ENCODE measurements around the gene PSD2. TPM values are rescaled to one million over a fixed set of nuclear protein-coding genes. Genes with fewer than 3 reads are reported as not detected.

PSD2 gene
- total RNA-seq, 2 donors from 2014 or later = 0.05 to 0.11 TPM

- Histone ChIP-seq H3K27me3 (no peaks in the 10 kb centered on the region), H3K36me3 (no peaks in the 10 kb centered on the region), H3K27ac (no peak overlapping the region), H3K9me3 (no peaks in the 10 kb centered on the region), H3K4me3 (no peak overlapping the region), H3K9ac (ENCODE audit: low read depth in 2 of 2, low read length in 2 of 2) (no peak overlapping the region), H3K4me1 (no peaks in the 10 kb centered on the region)
- TF ChIP-seq CTCF (IDR thresholded peaks at IDR 0.05) = no peak
- intact Hi-C loops (cut with DNase I) = no loop called here
- DNase-seq = no peak
Measured at GRCh38 chr5:139885172-139885856, 89.7 kb downstream of the PSD2 start.

- Histone ChIP-seq H3K4me1 (no peaks in the 10 kb centered on the region), H3K4me3 (no peak overlapping the region), H3K9me3 (no peaks in the 10 kb centered on the region), H3K27ac (no peak overlapping the region), H3K9ac (ENCODE audit: low read depth in 2 of 2, low read length in 2 of 2) (no peak overlapping the region), H3K36me3 (no peaks in the 10 kb centered on the region), H3K27me3 (no peaks in the 10 kb centered on the region)
- no peak for TF ChIP-seq CTCF (IDR thresholded peaks at IDR 0.05)
- intact Hi-C loops (cut with DNase I) = no loop called here
- DNase-seq = no peak
Measured at GRCh38 chr5:139885857-139886208, 90.2 kb downstream of the PSD2 start.

- no peak for DNase-seq
- H3K9me3 ChIP-seq = no peaks in the 10 kb centered on the region
- H3K4me1 ChIP-seq = no peaks in the 10 kb centered on the region
- no peaks in the 10 kb centered on the region for H3K36me3 ChIP-seq
- intact Hi-C loops (cut with DNase I) = no loop called here
- TF ChIP-seq CTCF (IDR thresholded peaks at IDR 0.05) = no peak
- no peak overlapping the region for H3K27ac ChIP-seq
- no peaks in the 10 kb centered on the region for H3K27me3 ChIP-seq
- no peak overlapping the region for H3K9ac ChIP-seq (ENCODE audit: low read depth in 2 of 2, low read length in 2 of 2)
- no peak overlapping the region for H3K4me3 ChIP-seq
Measured at GRCh38 chr5:139886213-139886612, 90.6 kb downstream of the PSD2 start.

- no peak overlapping the region for H3K27ac ChIP-seq
- H3K9ac ChIP-seq (ENCODE audit: low read depth in 2 of 2, low read length in 2 of 2) = no peak overlapping the region
- H3K4me3 ChIP-seq = no peak overlapping the region
- no peaks in the 10 kb centered on the region for H3K9me3 ChIP-seq
- no peaks in the 10 kb centered on the region for H3K4me1 ChIP-seq
- intact Hi-C loops (cut with DNase I) = no loop called here
- DNase-seq = no peak
- no peaks in the 10 kb centered on the region for H3K36me3 ChIP-seq
- no peak for TF ChIP-seq CTCF (IDR thresholded peaks at IDR 0.05)
- no peaks in the 10 kb centered on the region for H3K27me3 ChIP-seq
Measured at GRCh38 chr5:139888370-139888769, 92.8 kb downstream of the PSD2 start.

- no peak for DNase-seq
- Histone ChIP-seq H3K9me3 (no peaks in the 10 kb centered on the region), H3K4me1 (no peaks in the 10 kb centered on the region), H3K9ac (ENCODE audit: low read depth in 2 of 2, low read length in 2 of 2) (no peak overlapping the region), H3K27ac (no peak overlapping the region), H3K36me3 (no peaks in the 10 kb centered on the region), H3K27me3 (no peaks in the 10 kb centered on the region), H3K4me3 (no peak overlapping the region)
- intact Hi-C loops (cut with DNase I) = no loop called here
- no peak for TF ChIP-seq CTCF (IDR thresholded peaks at IDR 0.05)
Measured at GRCh38 chr5:139889410-139889809, 93.8 kb downstream of the PSD2 start.

Measured in colonic mucosa (tissue), 4 donors.